ENCODE data around the gene LYL1. TPM values are rescaled to one million over a fixed set of nuclear protein-coding genes. Genes with fewer than 3 reads are reported as not detected.

LYL1 gene
- total RNA-seq, 2 donors from 2014 or later: 4.6 to 13.3 TPM

DNA sequence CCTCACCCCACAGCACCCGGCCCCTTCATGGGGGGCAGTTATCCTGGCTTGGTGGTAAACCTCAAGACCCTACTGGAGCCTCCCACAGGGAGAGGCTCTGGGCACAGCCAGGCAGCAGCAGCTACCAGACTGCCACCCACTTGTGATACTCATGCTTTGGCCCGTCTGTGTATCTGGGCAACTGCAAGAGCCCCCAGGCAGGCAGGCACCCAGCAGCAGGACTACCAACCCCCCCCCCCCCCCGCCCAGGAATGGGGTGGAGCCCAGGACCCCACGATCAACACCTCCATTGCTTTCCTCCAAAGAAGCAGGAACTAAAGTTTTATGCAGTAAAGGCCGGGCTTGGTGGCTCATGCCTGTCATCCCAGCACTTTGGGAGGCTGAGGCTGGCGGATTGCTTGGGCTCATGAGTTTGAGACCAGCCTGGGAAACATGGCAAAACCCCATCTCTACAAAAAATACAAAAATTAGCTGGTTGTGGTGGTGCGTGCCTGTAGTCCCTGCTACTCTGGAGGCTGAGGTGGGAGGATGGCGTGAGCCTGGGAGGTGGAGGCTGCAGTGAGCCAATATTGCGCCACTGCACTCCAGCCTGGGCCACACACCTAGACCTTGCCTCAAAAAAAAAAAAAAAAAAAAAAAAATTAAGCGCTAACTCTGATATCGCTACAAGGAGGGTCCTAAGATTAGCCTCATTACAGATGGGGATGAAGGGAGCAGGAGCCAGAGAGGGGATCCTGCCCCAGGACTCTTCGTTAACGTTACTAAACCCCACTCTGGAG is 1.1 kb upstream of the LYL1 start:
- no peaks in the 10 kb centered on the region for H3K9me3 ChIP-seq
- 78% methylated on average over 13 of the region's 13 CpGs for WGBS
- intact Hi-C loops (cut with DNase I): no loop called here
- DNase-seq (ENCODE audit: low spot score): no peak
- TF ChIP-seq POLR2AphosphoS5 (IDR thresholded peaks at IDR 0.05): no peak
- TF ChIP-seq, protein P1, sequence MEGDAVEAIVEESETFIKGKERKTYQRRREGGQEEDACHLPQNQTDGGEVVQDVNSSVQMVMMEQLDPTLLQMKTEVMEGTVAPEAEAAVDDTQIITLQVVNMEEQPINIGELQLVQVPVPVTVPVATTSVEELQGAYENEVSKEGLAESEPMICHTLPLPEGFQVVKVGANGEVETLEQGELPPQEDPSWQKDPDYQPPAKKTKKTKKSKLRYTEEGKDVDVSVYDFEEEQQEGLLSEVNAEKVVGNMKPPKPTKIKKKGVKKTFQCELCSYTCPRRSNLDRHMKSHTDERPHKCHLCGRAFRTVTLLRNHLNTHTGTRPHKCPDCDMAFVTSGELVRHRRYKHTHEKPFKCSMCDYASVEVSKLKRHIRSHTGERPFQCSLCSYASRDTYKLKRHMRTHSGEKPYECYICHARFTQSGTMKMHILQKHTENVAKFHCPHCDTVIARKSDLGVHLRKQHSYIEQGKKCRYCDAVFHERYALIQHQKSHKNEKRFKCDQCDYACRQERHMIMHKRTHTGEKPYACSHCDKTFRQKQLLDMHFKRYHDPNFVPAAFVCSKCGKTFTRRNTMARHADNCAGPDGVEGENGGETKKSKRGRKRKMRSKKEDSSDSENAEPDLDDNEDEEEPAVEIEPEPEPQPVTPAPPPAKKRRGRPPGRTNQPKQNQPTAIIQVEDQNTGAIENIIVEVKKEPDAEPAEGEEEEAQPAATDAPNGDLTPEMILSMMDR (IDR thresholded peaks at IDR 0.05): no peak
- no peak for TF ChIP-seq POLR2A (IDR thresholded peaks at IDR 0.05)
- H3K27me3 ChIP-seq (replicated peaks; ENCODE audit: insufficient read depth): no peaks in the 10 kb centered on the region
- H3K4me1 ChIP-seq (replicated peaks): peaks cover 3% of the 10 kb centered on the region
- no peaks in the 10 kb centered on the region for H3K36me3 ChIP-seq
- H3K27ac ChIP-seq: peak overlapping the region in 1 of 2 donors; percentile 69
- no peak overlapping the region for H3K4me3 ChIP-seq

DNA sequence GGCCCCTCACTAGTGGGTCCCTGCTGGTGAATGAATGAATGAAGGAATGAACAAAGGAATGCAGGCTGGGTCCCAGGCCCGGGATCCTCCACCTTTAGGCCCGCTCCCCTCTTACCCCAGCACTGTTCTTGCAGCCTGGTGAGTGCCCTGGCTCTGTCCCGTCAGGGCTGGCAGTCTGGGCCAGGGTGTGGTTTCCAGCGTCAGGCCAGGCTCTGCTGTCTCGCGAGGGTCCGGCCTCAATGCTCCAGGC is 317 bp downstream of the LYL1 start:
- Histone ChIP-seq H3K27me3 (replicated peaks; ENCODE audit: insufficient read depth) (no peaks in the 10 kb centered on the region), H3K9me3 (no peaks in the 10 kb centered on the region), H3K27ac (peak overlapping the region; percentile 66 to 69), H3K36me3 (no peaks in the 10 kb centered on the region), H3K4me1 (replicated peaks) (peaks cover 9% of the 10 kb centered on the region), H3K4me3 (peak overlapping the region; percentile 14 to 24)
- no peak for DNase-seq (ENCODE audit: low spot score)
- intact Hi-C loops (cut with DNase I): no loop called here
- 10% methylated on average over 7 of the region's 7 CpGs for WGBS
- TF ChIP-seq POLR2A (IDR thresholded peaks at IDR 0.05): no peak
- TF ChIP-seq POLR2AphosphoS5 (IDR thresholded peaks at IDR 0.05): no peak
- TF ChIP-seq, protein P1 (IDR thresholded peaks at IDR 0.05): no peak

DNA sequence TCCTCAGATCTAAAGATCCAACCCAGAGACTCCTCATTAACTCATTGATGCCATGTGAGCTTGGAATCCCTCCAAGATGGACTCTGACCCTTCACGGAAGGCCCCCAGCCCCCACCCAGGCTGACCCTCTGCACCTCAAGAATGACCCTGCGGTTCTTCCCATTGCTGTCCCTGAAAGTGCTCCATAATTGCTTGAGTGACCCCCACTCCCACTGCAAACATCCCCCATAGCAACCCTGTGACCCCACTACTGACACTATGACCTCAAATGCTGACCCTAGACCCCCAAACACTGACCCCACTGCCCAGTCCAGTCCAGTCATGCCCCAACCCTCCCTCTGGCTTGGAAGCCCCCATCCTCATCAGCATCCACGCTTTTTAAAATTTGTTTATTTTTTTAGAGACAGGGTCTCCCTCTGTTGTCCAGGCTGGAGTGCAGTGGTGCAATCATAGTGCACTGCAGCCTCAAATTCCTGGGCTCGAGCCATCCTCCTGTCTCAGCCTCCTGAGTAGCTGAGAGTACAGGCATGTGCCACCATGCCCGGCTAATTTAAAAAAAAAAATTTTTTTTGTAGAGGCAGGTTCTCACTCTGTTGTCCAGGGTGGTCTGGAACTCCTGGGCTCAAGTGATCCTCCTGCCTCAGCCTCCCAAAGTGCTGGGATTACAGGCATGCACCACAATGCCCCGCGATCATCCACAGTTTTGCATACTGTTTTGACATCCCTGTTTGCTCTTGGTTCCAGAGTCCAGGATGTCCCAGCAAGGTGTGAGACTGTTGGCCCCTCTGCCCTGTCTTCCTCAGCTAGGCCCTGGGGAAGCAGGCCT is 855 bp downstream of the LYL1 start:
- intact Hi-C loops (cut with DNase I): no loop called here
- H3K4me3 ChIP-seq: peak overlapping the region; percentile 14 to 24
- peaks cover 9% of the 10 kb centered on the region for H3K4me1 ChIP-seq (replicated peaks)
- WGBS: 79% methylated on average over 7 of the region's 7 CpGs
- no peak for DNase-seq (ENCODE audit: low spot score)
- no peaks in the 10 kb centered on the region for H3K9me3 ChIP-seq
- peak overlapping the region; percentile 66 to 69 for H3K27ac ChIP-seq
- TF ChIP-seq POLR2AphosphoS5 (IDR thresholded peaks at IDR 0.05): no peak
- TF ChIP-seq, protein P1 (IDR thresholded peaks at IDR 0.05): no peak
- H3K36me3 ChIP-seq: no peaks in the 10 kb centered on the region
- H3K27me3 ChIP-seq (replicated peaks; ENCODE audit: insufficient read depth): no peaks in the 10 kb centered on the region

GRCh38 chr19:13100841-13101589 is 1.6 kb downstream of the LYL1 start:
- no peak for TF ChIP-seq POLR2A (IDR thresholded peaks at IDR 0.05)
- TF ChIP-seq POLR2AphosphoS5 (IDR thresholded peaks at IDR 0.05): no peak
- TF ChIP-seq, protein P1 (IDR thresholded peaks at IDR 0.05): no peak
- intact Hi-C loops (cut with DNase I): no loop called here
- no peak for DNase-seq (ENCODE audit: low spot score)
- Histone ChIP-seq H3K4me1 (replicated peaks) (peaks cover 9% of the 10 kb centered on the region), H3K27me3 (replicated peaks; ENCODE audit: insufficient read depth) (no peaks in the 10 kb centered on the region), H3K27ac (peak overlapping the region in 1 of 2 donors; percentile 7), H3K4me3 (no peak overlapping the region), H3K9me3 (no peaks in the 10 kb centered on the region), H3K36me3 (no peaks in the 10 kb centered on the region)
- 68% methylated on average over 18 of the region's 18 CpGs for WGBS
